ENCODE results near the gene ADSL. TPM values are rescaled to one million over a fixed set of nuclear protein-coding genes. Genes with fewer than 3 reads are reported as not detected.

Gene ADSL
- total RNA-seq, 1 donor from 2014 or later, result 83.4 TPM

- H3K27me3 Mint-ChIP-seq (ENCODE audit: low read depth, unreplicated experiment), result no peaks in the 10 kb centered on the region
- H3K4me1 Mint-ChIP-seq (ENCODE audit: low read depth, unreplicated experiment), result peaks cover 27% of the 10 kb centered on the region
- H3K27ac Mint-ChIP-seq (ENCODE audit: unreplicated experiment), result no peak overlapping the region
- Histone ChIP-seq H3K9ac (ENCODE audit: low read length) (no peak overlapping the region), H3K4me1 (ENCODE audit: insufficient read depth, low read length) (peaks cover 10% of the 10 kb centered on the region), H3K79me2 (ENCODE audit: insufficient read depth, low read length) (peaks cover 52% of the 10 kb centered on the region), H3K27me3 (ENCODE audit: insufficient read depth, low read length) (no peaks in the 10 kb centered on the region), H3K9me3 (ENCODE audit: insufficient read depth, low read depth, low read length) (no peaks in the 10 kb centered on the region), H2AFZ (ENCODE audit: low read depth, low read length) (no peak overlapping the region), H3K4me3 (ENCODE audit: insufficient read depth, low read depth, low read length) (no peak overlapping the region), H3K36me3 (ENCODE audit: insufficient read depth, low read length) (no peaks in the 10 kb centered on the region), H4K20me1 (ENCODE audit: insufficient read depth, low read length) (peaks cover 70% of the 10 kb centered on the region), H3K27ac (ENCODE audit: low read depth, low read length) (no peak overlapping the region), H3K4me2 (ENCODE audit: low read length) (no peak overlapping the region)
- no peak for TF ChIP-seq CTCF (IDR thresholded peaks at IDR 0.05; ENCODE audit: insufficient read depth, low read depth, low read length)
- no peak for TF ChIP-seq EZH2 (IDR thresholded peaks at IDR 0.05; ENCODE audit: insufficient read depth, low read length)
- no peaks in the 10 kb centered on the region for H3K9me3 Mint-ChIP-seq (ENCODE audit: unreplicated experiment)
- no peak for FAIRE-seq
- no peak for DNase-seq (ENCODE audit: low read depth)
- H3K36me3 Mint-ChIP-seq (ENCODE audit: low read depth, unreplicated experiment), result peaks cover 9% of the 10 kb centered on the region
- H3K4me3 Mint-ChIP-seq (ENCODE audit: unreplicated experiment), result no peak overlapping the region
These were observed 41.4 kb downstream of the ADSL start for GRCh38 chr22:40387746-40388145.

- no peak overlapping the region for H3K27ac Mint-ChIP-seq (ENCODE audit: unreplicated experiment)
- no peak for TF ChIP-seq CTCF (IDR thresholded peaks at IDR 0.05; ENCODE audit: insufficient read depth, low read depth, low read length)
- H3K36me3 Mint-ChIP-seq (ENCODE audit: low read depth, unreplicated experiment), result peaks cover 9% of the 10 kb centered on the region
- H3K36me3 ChIP-seq (ENCODE audit: insufficient read depth, low read length), result no peaks in the 10 kb centered on the region
- no peak overlapping the region for H3K27ac ChIP-seq (ENCODE audit: low read depth, low read length)
- peaks cover 49% of the 10 kb centered on the region for H3K79me2 ChIP-seq (ENCODE audit: insufficient read depth, low read length)
- peaks cover 10% of the 10 kb centered on the region for H3K4me1 ChIP-seq (ENCODE audit: insufficient read depth, low read length)
- no peak overlapping the region for H3K9ac ChIP-seq (ENCODE audit: low read length)
- H3K4me3 ChIP-seq (ENCODE audit: insufficient read depth, low read depth, low read length), result no peak overlapping the region
- peaks cover 71% of the 10 kb centered on the region for H4K20me1 ChIP-seq (ENCODE audit: insufficient read depth, low read length)
- H2AFZ ChIP-seq (ENCODE audit: low read depth, low read length), result no peak overlapping the region
- no peaks in the 10 kb centered on the region for H3K27me3 Mint-ChIP-seq (ENCODE audit: low read depth, unreplicated experiment)
- H3K4me2 ChIP-seq (ENCODE audit: low read length), result no peak overlapping the region
- peaks cover 26% of the 10 kb centered on the region for H3K4me1 Mint-ChIP-seq (ENCODE audit: low read depth, unreplicated experiment)
- H3K4me3 Mint-ChIP-seq (ENCODE audit: unreplicated experiment), result no peak overlapping the region
- no peaks in the 10 kb centered on the region for H3K9me3 Mint-ChIP-seq (ENCODE audit: unreplicated experiment)
- FAIRE-seq, result no peak
- H3K9me3 ChIP-seq (ENCODE audit: insufficient read depth, low read depth, low read length), result no peaks in the 10 kb centered on the region
- no peak for DNase-seq (ENCODE audit: low read depth)
- no peaks in the 10 kb centered on the region for H3K27me3 ChIP-seq (ENCODE audit: insufficient read depth, low read length)
These were observed 41.9 kb downstream of the ADSL start for GRCh38 chr22:40388231-40388630.

GRCh38 chr22:40391417-40391816, 45.1 kb downstream of the ADSL start:
- Histone ChIP-seq H3K4me3 (ENCODE audit: insufficient read depth, low read depth, low read length) (no peak overlapping the region), H3K9ac (ENCODE audit: low read length) (no peak overlapping the region), H2AFZ (ENCODE audit: low read depth, low read length) (no peak overlapping the region), H3K4me2 (ENCODE audit: low read length) (no peak overlapping the region), H4K20me1 (ENCODE audit: insufficient read depth, low read length) (peaks cover 47% of the 10 kb centered on the region), H3K36me3 (ENCODE audit: insufficient read depth, low read length) (no peaks in the 10 kb centered on the region), H3K79me2 (ENCODE audit: insufficient read depth, low read length) (peaks cover 35% of the 10 kb centered on the region), H3K9me3 (ENCODE audit: insufficient read depth, low read depth, low read length) (no peaks in the 10 kb centered on the region), H3K4me1 (ENCODE audit: insufficient read depth, low read length) (no peaks in the 10 kb centered on the region), H3K27ac (ENCODE audit: low read depth, low read length) (no peak overlapping the region), H3K27me3 (ENCODE audit: insufficient read depth, low read length) (no peaks in the 10 kb centered on the region)
- no peak for DNase-seq (ENCODE audit: low read depth)
- Mint-ChIP-seq H3K36me3 (ENCODE audit: low read depth, unreplicated experiment) (peaks cover 17% of the 10 kb centered on the region), H3K4me3 (ENCODE audit: unreplicated experiment) (no peak overlapping the region), H3K9me3 (ENCODE audit: unreplicated experiment) (no peaks in the 10 kb centered on the region), H3K27ac (ENCODE audit: unreplicated experiment) (no peak overlapping the region), H3K4me1 (ENCODE audit: low read depth, unreplicated experiment) (peaks cover 8% of the 10 kb centered on the region), H3K27me3 (ENCODE audit: low read depth, unreplicated experiment) (no peaks in the 10 kb centered on the region)
- no peak for FAIRE-seq
- no peak for TF ChIP-seq EZH2 (IDR thresholded peaks at IDR 0.05; ENCODE audit: insufficient read depth, low read length)
- no peak for TF ChIP-seq CTCF (IDR thresholded peaks at IDR 0.05; ENCODE audit: insufficient read depth, low read depth, low read length)

Measured in astrocyte (in vitro differentiated cells and primary cell).